KMS-11 (cell line): Measurements from ENCODE around the gene RAB6B.

Source experiments
- H2AFZ ChIP-seq: fragments of 200-600 bp; sonication (generic); 2 replicates; pipeline ENCODE4 v1.6.1; 2016; ENCODE audit warnings: antibody characterized with exemption, mixed run types, low read depth
- H3K27ac ChIP-seq: fragments of 200-600 bp; sonication (generic); 2 replicates; pipeline ENCODE4 v1.6.1; 2016; ENCODE audit warnings: mild to moderate bottlenecking, mixed run types
- H3K27me3 ChIP-seq: fragments of 200-600 bp; sonication (generic); 2 replicates; pipeline ENCODE4 v1.6.1; 2017; ENCODE audit warnings: mild to moderate bottlenecking, low read depth, mixed run types, moderate library complexity; ENCODE audit not compliant: insufficient read depth
- H3K36me3 ChIP-seq: fragments of 200-600 bp; sonication (generic); 2 replicates; pipeline ENCODE4 v1.6.1; 2017; ENCODE audit warnings: mild to moderate bottlenecking, mixed run types; ENCODE audit not compliant: insufficient read depth
- H3K4me1 ChIP-seq: fragments of 200-600 bp; sonication (generic); 2 replicates; pipeline ENCODE4 v1.6.1; 2016; ENCODE audit warnings: mild to moderate bottlenecking, low read depth, mixed run types; ENCODE audit not compliant: poor library complexity, severe bottlenecking
- H3K4me2 ChIP-seq: fragments of 200-600 bp; sonication (generic); 2 replicates; pipeline ENCODE4 v1.7.0; 2016; ENCODE audit warnings: mild to moderate bottlenecking, mixed run types
- H3K4me3 ChIP-seq: fragments of 200-600 bp; sonication (generic); IDR thresholded peaks from 2 replicates; pipeline ENCODE4 v1.6.1; 2017; ENCODE audit warnings: low read depth, low read length, mixed read lengths; ENCODE audit not compliant: insufficient read depth
- H3K79me2 ChIP-seq: fragments of 200-600 bp; sonication (generic); 2 replicates; pipeline ENCODE4 v1.6.1; 2016; ENCODE audit warnings: low read depth, mixed run types; ENCODE audit not compliant: insufficient read depth
- H3K9ac ChIP-seq: fragments of 200-600 bp; sonication (generic); 2 replicates; pipeline ENCODE4 v1.6.1; 2016; ENCODE audit warnings: mild to moderate bottlenecking, mixed run types
- H4K20me1 ChIP-seq: fragments of 200-600 bp; sonication (generic); 2 replicates; pipeline ENCODE4 v1.6.1; 2016; ENCODE audit warnings: mild to moderate bottlenecking, mixed run types; ENCODE audit not compliant: insufficient read depth
- CTCF ChIP-seq: fragments of 200-600 bp; sonication (generic); conservative IDR thresholded peaks from 2 replicates; pipeline ENCODE4 v1.6.1; 2017; ENCODE audit warnings: low read depth, mild to moderate bottlenecking, antibody characterized with exemption, low read length, moderate library complexity, mixed read lengths

The RAB6B gene

DNA sequence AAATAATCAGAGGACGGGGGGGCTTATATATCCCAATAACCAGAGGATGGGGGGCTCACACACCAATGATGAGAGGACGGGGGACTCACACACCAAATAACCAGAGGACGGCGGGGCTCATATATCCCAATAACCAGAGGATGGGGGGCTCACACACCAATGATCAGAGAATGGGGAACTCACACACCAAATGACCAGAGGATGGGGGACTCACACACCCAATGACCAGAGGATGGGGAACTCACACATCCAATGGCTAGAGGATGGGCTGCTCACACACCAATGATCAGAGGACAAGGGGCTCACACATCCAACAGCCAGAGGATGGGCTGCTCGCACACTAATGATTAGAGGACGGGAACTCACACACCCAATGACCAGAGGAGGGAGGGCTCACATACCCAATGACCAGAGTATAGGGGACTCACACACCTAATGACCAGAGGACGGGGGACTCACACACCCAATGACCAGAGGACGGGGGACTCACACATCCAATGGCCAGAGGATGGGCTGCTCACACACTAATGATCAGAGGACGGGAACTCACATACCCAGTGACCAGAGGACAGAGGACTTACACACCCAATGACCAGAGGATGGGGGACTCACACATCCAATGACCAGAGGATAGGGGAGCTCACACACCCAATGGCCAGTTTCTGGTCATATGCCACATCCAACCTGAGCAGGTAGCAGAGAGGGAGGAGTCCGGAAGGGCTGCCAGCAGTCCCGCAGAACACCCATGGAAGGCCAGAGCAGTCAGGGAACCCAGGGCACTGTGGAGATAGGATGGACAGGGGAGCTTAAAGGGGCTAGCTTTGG is 10.6 kb downstream of the RAB6B start:
- Histone ChIP-seq H3K4me1 (no peaks in the 10 kb centered on the region), H3K4me3 (no peak overlapping the region)

DNA sequence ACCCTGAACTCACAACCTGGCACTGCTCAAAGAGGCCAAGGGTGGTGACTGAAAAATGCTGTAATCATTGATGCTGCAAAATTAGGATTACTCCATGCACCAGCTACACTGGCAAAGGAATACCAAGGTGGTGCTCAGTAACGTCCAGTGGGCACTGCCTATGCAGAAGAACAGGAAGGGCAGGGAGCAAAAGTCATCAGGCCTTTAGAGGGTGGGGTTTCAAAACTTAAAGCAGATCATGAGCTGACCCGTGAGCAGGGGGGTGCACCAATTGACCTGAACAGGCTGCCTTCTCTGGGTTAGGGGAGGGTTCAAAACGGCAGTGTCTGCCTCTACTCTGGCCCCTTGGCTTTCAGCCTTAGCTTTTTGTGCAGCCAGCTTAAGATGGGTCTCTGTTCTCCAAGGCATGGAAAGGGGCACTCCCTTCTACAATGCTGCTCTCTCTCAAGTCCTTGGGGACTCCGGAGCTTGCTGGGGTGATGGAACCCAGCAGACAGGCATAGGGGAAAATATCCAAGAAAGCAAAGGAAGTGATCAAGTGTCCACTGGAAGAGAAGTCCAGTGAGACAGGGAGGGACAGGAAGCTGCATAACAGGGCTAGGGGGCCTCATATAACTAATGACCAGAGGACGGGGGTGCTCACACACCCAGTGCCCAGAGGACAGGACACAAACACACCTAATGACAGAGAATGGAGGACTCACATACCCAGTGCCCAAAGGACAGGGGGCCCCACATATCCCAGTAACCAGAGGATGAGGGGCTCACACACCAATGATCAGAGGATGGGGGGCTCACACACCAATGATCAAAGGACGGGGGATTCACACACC is 11.4 kb downstream of the RAB6B start:
- Histone ChIP-seq H3K36me3 (no peaks in the 10 kb centered on the region), H3K79me2 (no peaks in the 10 kb centered on the region), H3K4me2 (no peak overlapping the region), H4K20me1 (no peaks in the 10 kb centered on the region), H3K4me1 (no peaks in the 10 kb centered on the region), H3K27me3 (no peaks in the 10 kb centered on the region), H2AFZ (no peak overlapping the region), H3K4me3 (no peak overlapping the region), H3K9ac (no peak overlapping the region), H3K27ac (no peak overlapping the region)
- TF ChIP-seq CTCF, result no peak

More for the DNA sequence above, 10.6 kb downstream of the RAB6B start:
- H3K36me3 ChIP-seq, result no peaks in the 10 kb centered on the region
- H3K27ac ChIP-seq, result no peak overlapping the region
- no peaks in the 10 kb centered on the region for H3K79me2 ChIP-seq
- H2AFZ ChIP-seq, result no peak overlapping the region
- TF ChIP-seq CTCF, result no peak
- H3K9ac ChIP-seq, result no peak overlapping the region
- no peak overlapping the region for H3K4me2 ChIP-seq
- no peaks in the 10 kb centered on the region for H4K20me1 ChIP-seq
- no peaks in the 10 kb centered on the region for H3K27me3 ChIP-seq

- H3K9ac ChIP-seq, result no peak overlapping the region
- H3K27me3 ChIP-seq, result no peaks in the 10 kb centered on the region
- no peaks in the 10 kb centered on the region for H3K79me2 ChIP-seq
- H3K4me3 ChIP-seq, result no peak overlapping the region
- H3K36me3 ChIP-seq, result no peaks in the 10 kb centered on the region
- no peaks in the 10 kb centered on the region for H4K20me1 ChIP-seq
- no peak overlapping the region for H2AFZ ChIP-seq
- no peak for TF ChIP-seq CTCF
- H3K27ac ChIP-seq, result no peak overlapping the region
- no peak overlapping the region for H3K4me2 ChIP-seq
- no peaks in the 10 kb centered on the region for H3K4me1 ChIP-seq
These were observed 12.0 kb downstream of the RAB6B start for GRCh38 chr3:133883641-133884040.

DNA sequence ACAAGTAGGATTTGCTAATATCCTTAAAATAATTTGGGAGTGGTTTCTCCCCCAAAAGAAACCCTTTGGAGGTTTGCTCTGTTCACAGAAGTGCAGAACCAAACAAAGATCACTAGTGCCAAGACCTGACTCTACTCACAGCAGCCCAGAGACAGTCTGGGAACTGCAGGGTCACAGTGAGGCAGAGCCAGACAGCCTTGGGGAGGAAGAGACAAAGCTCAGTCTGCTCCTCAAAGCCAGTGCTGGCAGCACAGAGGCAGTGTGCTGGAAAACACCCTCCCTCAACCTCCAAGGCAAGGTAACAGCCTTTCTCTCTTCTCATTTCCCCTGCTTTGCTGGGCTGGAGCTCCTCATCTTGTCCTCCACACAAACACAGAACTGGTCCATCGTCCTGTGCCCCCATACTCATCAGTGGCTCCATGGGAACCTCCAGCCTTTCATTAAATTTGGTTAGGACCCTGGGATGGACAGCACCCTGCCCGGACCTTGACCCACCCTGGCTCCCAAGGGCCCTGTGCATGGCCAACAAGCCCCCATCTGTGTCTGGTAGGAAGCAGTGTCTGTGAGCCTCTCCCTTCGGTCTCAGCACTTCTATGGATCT is 12.6 kb downstream of the RAB6B start:
- Histone ChIP-seq H3K4me2 (no peak overlapping the region), H3K4me1 (no peaks in the 10 kb centered on the region), H3K36me3 (no peaks in the 10 kb centered on the region), H2AFZ (no peak overlapping the region), H3K79me2 (no peaks in the 10 kb centered on the region), H3K4me3 (no peak overlapping the region), H4K20me1 (no peaks in the 10 kb centered on the region), H3K9ac (no peak overlapping the region), H3K27me3 (no peaks in the 10 kb centered on the region), H3K27ac (no peak overlapping the region)
- no peak for TF ChIP-seq CTCF
